Stimulated activated CD8-positive, alpha-beta memory T cell treated with anti-CD3 and anti-CD28 coated beads, Interleukin-7, amount 100 ng/mL, for 24 hours (primary cell): ENCODE data around the gene MRPL51.

ENCODE experiments used
- DNase-seq: peaks from one replicate; pipeline ENCODE4 v3.0.0-alpha.2; 2020; ENCODE audit warnings: low read depth

MRPL51 gene

DNA sequence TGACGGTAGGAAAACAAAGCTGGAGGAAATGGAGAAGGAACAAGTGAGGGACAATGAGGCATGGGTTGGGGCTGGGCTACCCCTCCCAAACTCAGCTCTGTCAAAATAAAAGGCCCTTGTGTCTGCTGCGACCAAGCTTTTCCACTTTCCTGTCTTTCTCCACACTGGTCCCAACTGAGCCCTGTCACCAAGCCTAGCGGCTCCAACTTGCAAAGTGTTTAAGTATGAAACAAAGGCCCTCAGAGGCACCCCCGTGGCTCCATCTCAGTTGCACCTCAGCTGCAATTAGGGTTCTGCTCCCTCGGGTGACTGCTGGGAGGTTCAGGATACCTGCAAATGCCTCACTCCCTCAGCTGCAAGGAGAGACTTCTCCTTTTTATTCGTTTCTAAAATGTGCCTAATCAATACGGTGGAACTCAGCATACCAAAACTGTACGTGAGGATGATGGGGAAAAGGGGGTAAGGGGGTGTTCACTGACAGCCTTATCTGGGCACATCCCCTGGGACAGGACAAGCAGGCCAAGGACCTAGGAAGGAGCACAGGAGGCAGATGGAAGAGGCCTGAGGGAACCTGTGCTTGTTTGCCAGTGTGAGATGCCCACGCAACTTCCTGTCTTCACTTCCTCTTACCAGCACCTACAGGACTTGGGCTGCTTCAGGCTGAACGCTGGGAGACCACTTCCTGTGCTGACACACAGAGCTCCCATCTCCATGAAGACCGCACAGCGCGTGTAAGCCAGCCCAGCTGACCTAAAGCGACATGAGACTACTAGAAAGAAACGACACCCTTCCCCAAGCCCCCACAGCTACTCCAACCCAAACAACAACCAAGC is 31.4 kb downstream of the MRPL51 start:
- DNase-seq: no peak

DNA sequence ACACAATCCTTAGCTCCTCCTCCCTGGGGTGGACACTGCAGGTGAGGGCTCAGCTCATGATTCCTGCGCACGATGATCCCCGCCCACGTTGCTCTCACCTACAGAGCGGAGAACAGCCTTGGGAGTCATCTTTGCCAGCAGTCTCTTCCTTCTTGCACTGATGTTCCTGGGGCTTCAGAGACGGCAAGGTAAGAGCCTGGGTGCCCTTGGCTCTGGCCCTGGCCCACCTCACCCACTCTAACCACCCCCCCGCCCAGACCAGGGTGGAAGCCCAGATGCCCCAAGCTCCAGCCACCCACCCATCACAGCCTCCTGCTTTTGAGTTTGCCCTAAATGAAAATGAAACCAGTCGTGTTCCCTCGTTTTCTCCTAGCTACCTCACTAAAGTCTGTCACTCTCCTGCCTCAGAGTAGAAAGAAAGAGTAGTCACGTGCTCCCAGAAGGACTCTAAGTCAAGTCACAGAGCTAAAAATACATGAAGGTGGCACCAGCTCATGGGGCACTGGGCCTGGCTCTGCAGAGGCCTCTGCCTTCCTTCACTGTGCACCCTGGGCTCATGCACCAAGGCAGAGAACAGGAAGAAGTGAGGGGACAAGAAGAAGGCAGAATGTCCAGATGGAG is 32.2 kb downstream of the MRPL51 start:
- DNase-seq: no peak

DNA sequence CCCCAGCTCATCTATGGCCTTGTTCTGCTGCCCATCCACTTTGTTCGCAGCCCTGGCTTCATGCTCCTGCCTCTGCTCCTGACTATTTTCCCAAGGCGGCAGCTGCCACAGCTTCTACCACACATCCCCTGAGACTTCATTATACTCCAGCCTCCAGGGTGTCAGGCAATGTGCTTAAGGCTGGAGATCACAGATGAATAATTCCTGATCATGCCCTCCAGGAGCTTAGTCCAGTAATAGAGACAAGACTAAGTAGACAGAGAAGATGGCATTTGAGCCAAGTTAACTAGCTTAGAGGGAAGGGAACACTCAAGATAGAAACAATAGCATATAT is 34.1 kb downstream of the MRPL51 start:
- no peak for DNase-seq

DNA sequence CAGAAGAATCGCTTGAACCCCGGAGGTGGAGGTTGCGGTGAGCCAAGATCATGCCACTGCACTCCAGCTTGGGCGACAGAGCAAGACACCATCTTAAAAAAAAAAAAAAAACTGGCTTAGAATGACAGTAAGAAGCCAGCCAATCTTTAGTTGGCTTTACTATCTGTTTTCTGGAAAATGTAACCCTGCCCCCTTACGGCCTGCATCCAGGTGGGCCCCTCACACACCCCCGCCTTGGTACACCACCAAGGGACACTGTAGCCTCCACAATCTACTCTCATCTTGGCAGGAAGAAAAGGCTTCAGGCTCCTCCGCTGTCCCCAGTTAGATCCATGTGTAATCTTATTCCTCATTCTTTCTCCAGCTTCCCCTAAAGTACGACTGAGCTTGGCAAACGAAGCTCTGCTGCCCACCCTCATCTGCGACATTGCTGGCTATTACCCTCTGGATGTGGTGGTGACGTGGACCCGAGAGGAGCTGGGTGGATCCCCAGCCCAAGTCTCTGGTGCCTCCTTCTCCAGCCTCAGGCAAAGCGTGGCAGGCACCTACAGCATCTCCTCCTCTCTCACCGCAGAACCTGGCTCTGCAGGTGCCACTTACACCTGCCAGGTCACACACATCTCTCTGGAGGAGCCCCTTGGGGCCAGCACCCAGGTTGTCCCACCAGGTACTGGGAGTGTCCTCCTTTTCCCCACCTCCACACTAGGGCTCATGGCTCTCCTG is 34.6 kb downstream of the MRPL51 start:
- no peak for DNase-seq

GRCh38 chr12:6457220-6457945 is 35.7 kb downstream of the MRPL51 start:
- no peak for DNase-seq

- DNase-seq: no peak
Observed at GRCh38 chr12:6452944-6453630, 40.0 kb downstream of the MRPL51 start.

GRCh38 chr12:6452245-6452943 is 40.7 kb downstream of the MRPL51 start:
- no peak for DNase-seq

GRCh38 chr12:6451348-6452244 is 41.5 kb downstream of the MRPL51 start, which contains the start of gene TAPBPL:
Gene TAPBPL (plus strand): TSS chr12:6452042. CDS start chr12:6452249, 207 bp downstream.
- no peak for DNase-seq

- DNase-seq: no peak
Observed at GRCh38 chr12:6450869-6451347, 42.2 kb downstream of the MRPL51 start.

DNA sequence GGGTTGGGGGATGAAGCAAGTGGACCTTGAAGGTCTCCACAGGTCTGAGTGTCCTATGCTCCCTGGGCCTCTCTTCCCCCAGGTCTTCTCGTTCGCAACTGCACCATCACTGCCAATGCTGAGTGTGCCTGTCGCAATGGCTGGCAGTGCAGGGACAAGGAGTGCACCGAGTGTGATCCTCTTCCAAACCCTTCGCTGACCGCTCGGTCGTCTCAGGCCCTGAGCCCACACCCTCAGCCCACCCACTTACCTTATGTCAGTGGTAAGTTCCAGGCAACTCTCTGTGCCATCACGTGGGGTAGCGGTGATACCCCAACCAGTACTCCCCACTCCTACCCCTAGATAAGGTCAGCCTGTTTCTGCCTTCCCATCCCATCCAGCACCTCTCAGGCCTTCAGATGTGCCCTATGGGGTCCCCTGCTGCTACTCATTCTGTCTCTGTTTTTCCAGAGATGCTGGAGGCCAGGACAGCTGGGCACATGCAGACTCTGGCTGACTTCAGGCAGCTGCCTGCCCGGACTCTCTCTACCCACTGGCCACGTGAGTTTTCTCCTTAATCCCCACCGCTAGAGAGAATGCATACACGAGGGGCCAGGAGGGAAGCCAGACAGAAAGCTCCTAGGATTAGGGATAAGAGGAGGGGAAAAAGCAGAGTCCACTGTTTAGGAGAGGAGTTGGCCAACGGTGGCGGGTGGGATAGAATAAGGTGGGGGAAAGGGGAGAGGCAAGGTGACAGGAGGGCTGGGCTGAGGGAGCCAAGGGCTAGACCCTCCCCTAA is 42.8 kb downstream of the MRPL51 start:
- no peak for DNase-seq

DNA sequence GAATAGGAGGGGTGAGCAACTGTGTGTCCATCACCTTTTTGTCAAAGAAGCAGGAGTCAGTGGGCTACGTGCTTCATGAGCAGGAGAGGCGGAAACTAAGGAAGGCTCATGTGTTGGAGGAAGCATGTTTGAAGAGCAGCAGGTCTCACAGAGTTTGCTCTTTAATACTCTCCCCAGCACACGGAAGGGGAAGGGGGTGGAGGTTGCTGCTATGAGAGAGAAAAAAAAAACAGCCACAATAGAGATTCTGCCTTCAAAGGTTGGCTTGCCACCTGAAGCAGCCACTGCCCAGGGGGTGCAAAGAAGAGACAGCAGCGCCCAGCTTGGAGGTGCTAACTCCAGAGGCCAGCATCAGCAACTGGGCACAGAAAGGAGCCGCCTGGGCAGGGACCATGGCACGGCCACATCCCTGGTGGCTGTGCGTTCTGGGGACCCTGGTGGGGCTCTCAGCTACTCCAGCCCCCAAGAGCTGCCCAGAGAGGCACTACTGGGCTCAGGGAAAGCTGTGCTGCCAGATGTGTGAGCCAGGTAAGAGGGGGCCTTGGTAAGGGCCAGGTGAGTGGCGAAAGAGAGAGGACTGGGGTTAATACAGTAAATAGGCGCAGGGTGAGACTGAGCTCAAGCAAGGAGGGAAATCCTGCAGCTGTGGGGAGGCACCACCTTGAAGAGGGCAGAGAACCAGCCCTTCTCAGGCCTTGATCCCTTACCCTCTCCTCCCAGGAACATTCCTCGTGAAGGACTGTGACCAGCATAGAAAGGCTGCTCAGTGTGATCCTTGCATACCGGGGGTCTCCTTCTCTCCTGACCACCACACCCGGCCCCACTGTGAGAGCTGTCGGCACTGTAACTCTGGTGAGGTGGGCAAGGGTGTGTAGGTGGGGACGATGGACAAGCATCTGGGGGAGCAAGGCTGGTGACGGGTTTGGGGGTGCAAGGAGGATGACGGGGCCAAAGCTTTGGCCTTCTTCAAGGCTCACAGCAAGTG is 48.1 kb downstream of the MRPL51 start, which contains the start of gene CD27:
Gene CD27, plus strand, starts transcription at position 252 of the 985 bp plus-strand sequence. Its CDS starts 141 bp downstream, at position 393.
- no peak for DNase-seq

DNA sequence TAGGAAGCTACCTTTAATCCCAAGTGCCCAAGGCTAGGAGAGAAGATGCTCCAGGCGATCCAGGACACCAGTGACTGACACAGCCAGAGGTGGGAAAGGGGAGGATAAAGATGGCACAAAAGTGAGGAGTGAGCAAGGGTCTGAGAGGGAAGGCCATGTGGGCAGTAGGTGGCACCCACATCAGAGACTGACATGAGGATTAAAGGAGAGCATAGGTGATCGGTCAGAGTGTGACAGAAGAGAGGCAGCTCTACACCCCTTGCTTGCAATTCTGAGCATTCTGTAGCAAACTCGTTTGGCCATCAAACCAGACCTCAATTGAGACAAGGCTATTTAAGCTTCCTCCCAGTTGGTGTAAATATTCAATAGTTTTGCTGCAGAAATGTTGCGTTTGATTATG is 49.0 kb downstream of the MRPL51 start:
- DNase-seq: no peak

- DNase-seq: no peak
Observed at GRCh38 chr12:6443361-6443983, 49.6 kb downstream of the MRPL51 start.

GRCh38 chr12:6442836-6443235 is 50.2 kb downstream of the MRPL51 start:
- DNase-seq: no peak
